ENCODE measurements around the gene GMPPA. TPM values are rescaled to one million over a fixed set of nuclear protein-coding genes. Genes with fewer than 3 reads are reported as not detected.
A peak's percentile ranks its signal among the peaks of the same experiment; 100 is the strongest.

GMPPA gene
- total and polyA plus RNA-seq, 9 of the 15 experiments (the other 6 are each of a cell fraction or from before 2014, with no cell fraction given): 7.0 to 101 (median 66.7) TPM

GRCh38 chr2:219498280-219499057 lies at the start of gene GMPPA (continued):
- TF ChIP-seq GATAD2B (IDR thresholded peaks at IDR 0.05; ENCODE audit: borderline replicate concordance) (no peak), ZNF551 (CRISPR knock-in tag; IDR thresholded peaks at IDR 0.05) (no peak), FUS (optimal IDR thresholded peaks at IDR 0.05; ENCODE audit: low read depth, low read length) (no peak), RNF2 (IDR thresholded peaks at IDR 0.05) (0 out of 2 replicates have a peak, but pooled peaks have one; percentile 44), ZNF280B (CRISPR knock-in tag; IDR thresholded peaks at IDR 0.05) (no peak), LARP7 (IDR thresholded peaks at IDR 0.05) (no peak; the same call in 1 of the 2 replicates), ATF7 (IDR thresholded peaks at IDR 0.05) (0 out of 2 replicates have a peak, but pooled peaks have one; percentile 48), IRF9 (tag; IDR thresholded peaks at IDR 0.05) (no peak), POLR2B (IDR thresholded peaks at IDR 0.05; ENCODE audit: low read depth, partially characterized antibody) (peak; percentile 74), KLF6 (CRISPR knock-in tag; IDR thresholded peaks at IDR 0.05; ENCODE audit: borderline replicate concordance) (no peak), E2F6 (IDR thresholded peaks at IDR 0.05; ENCODE audit: borderline replicate concordance in 1 of 2, extremely low read depth in 1 of 2, insufficient read depth in 1 of 2, insufficient read length in 1 of 2, low read depth in 1 of 2, low read length in 1 of 2, poor library complexity in 1 of 2, severe bottlenecking in 1 of 2) (peak; percentile 28 to 40), SRSF1 (IDR thresholded peaks at IDR 0.05; ENCODE audit: low read depth, low read length) (no peak), PURB (CRISPR knock-in tag; IDR thresholded peaks at IDR 0.05; ENCODE audit: low read depth) (no peak), USF1 (CRISPR knock-in tag; IDR thresholded peaks at IDR 0.05) (peak; percentile 88), FIP1L1 (IDR thresholded peaks at IDR 0.05; ENCODE audit: low read depth, low read length, poor library complexity, severe bottlenecking) (no peak), E2F4 (CRISPR knock-in tag; IDR thresholded peaks at IDR 0.05; ENCODE audit: low read depth) (no peak), IRF2 (CRISPR knock-in tag; IDR thresholded peaks at IDR 0.05) (no peak), TAF15 (IDR thresholded peaks at IDR 0.05; ENCODE audit: low read depth, low read length) (no peak), NUFIP1 (IDR thresholded peaks at IDR 0.05; ENCODE audit: partially characterized antibody) (no peak), MCM3 (IDR thresholded peaks at IDR 0.05) (no peak), XRCC3 (IDR thresholded peaks at IDR 0.05) (no peak), SREBF2 (CRISPR knock-in tag; IDR thresholded peaks at IDR 0.05) (no peak), MTA1 (IDR thresholded peaks at IDR 0.05; ENCODE audit: borderline replicate concordance) (no peak), TEAD4 (IDR thresholded peaks at IDR 0.05; ENCODE audit: low read length) (no peak), TEAD4 (CRISPR knock-in tag; IDR thresholded peaks at IDR 0.05; ENCODE audit: borderline replicate concordance) (no peak)

All from K562 (cell line).